Astrocyte of the cerebellum (primary cell): ENCODE data around the gene ADGRF1.

ENCODE experiments used
- DNase-seq: peaks from one replicate; pipeline ENCODE4 v3.0.0-alpha.2; 2011; ENCODE audit warnings: low read depth
- H3K4me3 ChIP-seq: 2 replicates; pipeline ENCODE4 v1.5.1; 2011; ENCODE audit warnings: mild to moderate bottlenecking, low read depth, low read length, moderate library complexity
- CTCF ChIP-seq: IDR thresholded peaks from 2 replicates; pipeline ENCODE4 v1.5.1; 2012; ENCODE audit warnings: low read length, low read depth, moderate library complexity, mild to moderate bottlenecking; ENCODE audit errors: missing control alignments
- in situ Hi-C: cut with HindIII; loops from 2 replicates; pipeline ENCODE4 v1.10.0; 2017; ENCODE audit warnings: low sequenced_read_pairs

The ADGRF1 gene

GRCh38 chr6:47072667-47073066 lies 30.5 kb upstream of the ADGRF1 start:
- no peak overlapping the region for H3K4me3 ChIP-seq
- TF ChIP-seq CTCF, result no peak
- in situ Hi-C loops, result no loop called here
- DNase-seq, result no peak

GRCh38 chr6:47071681-47072080 lies 29.5 kb upstream of the ADGRF1 start:
- no peak for DNase-seq
- TF ChIP-seq CTCF, result no peak
- in situ Hi-C loops, result no loop called here
- H3K4me3 ChIP-seq, result no peak overlapping the region

- H3K4me3 ChIP-seq, result no peak overlapping the region
- DNase-seq, result no peak
- in situ Hi-C loops, result no loop called here
- TF ChIP-seq CTCF, result no peak
Observed at GRCh38 chr6:47070461-47070860, 28.3 kb upstream of the ADGRF1 start.

- H3K4me3 ChIP-seq, result no peak overlapping the region
- in situ Hi-C loops, result no loop called here
- DNase-seq, result no peak
- TF ChIP-seq CTCF, result no peak
Observed at GRCh38 chr6:47069156-47069555, 27.0 kb upstream of the ADGRF1 start.

- no peak for TF ChIP-seq CTCF
- in situ Hi-C loops, result no loop called here
- H3K4me3 ChIP-seq, result no peak overlapping the region
- DNase-seq, result no peak
Observed at GRCh38 chr6:47066418-47066817, 24.3 kb upstream of the ADGRF1 start.

- no peak for TF ChIP-seq CTCF
- in situ Hi-C loops, result no loop called here
Observed at GRCh38 chr6:47064274-47064673, 22.1 kb upstream of the ADGRF1 start.

GRCh38 chr6:47062346-47062745 lies 20.2 kb upstream of the ADGRF1 start:
- no peak for TF ChIP-seq CTCF
- in situ Hi-C loops, result no loop called here
- no peak overlapping the region for H3K4me3 ChIP-seq
- no peak for DNase-seq

More at GRCh38 chr6:47064274-47064673, 22.1 kb upstream of the ADGRF1 start:
- DNase-seq, result no peak
- H3K4me3 ChIP-seq, result no peak overlapping the region
